8988T (cell line): ENCODE data around the gene C1GALT1.
"Not testable (repeated sequence)": the region's sequence is repeated elsewhere in the genome, so short reads cannot be mapped to it uniquely, and the experiment has no call there.

ENCODE experiments used
- DNase-seq: peaks from one replicate; pipeline ENCODE4 v3.0.0; 2011

C1GALT1 gene

GRCh38 chr7:7242899-7243298 lies 60.6 kb downstream of the C1GALT1 start:
- no peak for DNase-seq

- DNase-seq = not testable (repeated sequence)
Observed at GRCh38 chr7:7245233-7245632, 62.9 kb downstream of the C1GALT1 start.

GRCh38 chr7:7246223-7246622 lies 63.9 kb downstream of the C1GALT1 start:
- DNase-seq = no peak

- no peak for DNase-seq
Observed at GRCh38 chr7:7247658-7248057, 65.3 kb downstream of the C1GALT1 start.

DNA sequence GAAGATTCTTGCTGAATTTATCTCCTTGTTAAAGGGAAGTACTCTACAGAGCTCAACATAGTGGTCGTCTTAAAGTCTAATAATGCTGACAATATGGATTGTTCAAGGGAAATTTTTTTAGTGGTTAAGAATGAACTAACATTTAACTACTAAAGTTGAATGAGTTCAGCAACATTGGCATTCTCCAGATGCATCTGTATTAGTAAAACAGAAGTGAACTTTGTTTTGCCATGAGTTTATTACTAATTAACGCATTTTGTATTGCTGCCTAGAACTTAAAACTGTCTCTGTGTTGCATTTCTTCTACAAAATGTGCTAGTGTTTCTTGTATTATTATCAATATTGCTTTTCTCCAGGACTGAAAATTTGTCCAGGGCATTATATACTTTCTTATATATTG lies 67.5 kb downstream of the C1GALT1 start:
- no peak for DNase-seq

GRCh38 chr7:7251742-7252141 lies 69.4 kb downstream of the C1GALT1 start:
- DNase-seq = no peak

DNA sequence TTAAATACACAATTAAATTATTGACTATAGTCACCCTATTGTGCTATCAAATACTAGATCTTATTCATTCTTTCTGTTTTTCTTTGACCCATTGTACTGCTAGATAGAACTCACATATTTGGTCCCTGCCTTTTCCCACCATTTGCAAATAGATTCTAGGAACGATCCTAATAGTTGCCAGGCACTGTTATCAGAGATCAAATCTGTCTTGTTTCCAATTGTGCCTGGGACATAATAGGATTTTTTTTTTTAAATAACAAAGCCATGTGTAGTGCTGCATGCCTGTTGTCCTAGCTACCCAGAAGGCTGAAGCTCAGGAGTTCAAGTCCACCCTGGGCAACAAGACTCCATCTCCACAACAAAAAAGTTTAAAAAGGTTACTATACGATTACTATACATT lies 72.0 kb downstream of the C1GALT1 start:
- DNase-seq = no peak

GRCh38 chr7:7254908-7255307 lies 72.6 kb downstream of the C1GALT1 start:
- no peak for DNase-seq

- no peak for DNase-seq
Observed at GRCh38 chr7:7256731-7257274, 74.5 kb downstream of the C1GALT1 start.

GRCh38 chr7:7257899-7258692 lies 75.8 kb downstream of the C1GALT1 start:
- DNase-seq = no peak

GRCh38 chr7:7261863-7262262 lies 79.5 kb downstream of the C1GALT1 start:
- no peak for DNase-seq

GRCh38 chr7:7263297-7264230 lies 81.2 kb downstream of the C1GALT1 start:
- no peak for DNase-seq

GRCh38 chr7:7264306-7265040 lies 82.1 kb downstream of the C1GALT1 start:
- DNase-seq = no peak

- no peak for DNase-seq
Observed at GRCh38 chr7:7265081-7266075, 83.0 kb downstream of the C1GALT1 start.

DNA sequence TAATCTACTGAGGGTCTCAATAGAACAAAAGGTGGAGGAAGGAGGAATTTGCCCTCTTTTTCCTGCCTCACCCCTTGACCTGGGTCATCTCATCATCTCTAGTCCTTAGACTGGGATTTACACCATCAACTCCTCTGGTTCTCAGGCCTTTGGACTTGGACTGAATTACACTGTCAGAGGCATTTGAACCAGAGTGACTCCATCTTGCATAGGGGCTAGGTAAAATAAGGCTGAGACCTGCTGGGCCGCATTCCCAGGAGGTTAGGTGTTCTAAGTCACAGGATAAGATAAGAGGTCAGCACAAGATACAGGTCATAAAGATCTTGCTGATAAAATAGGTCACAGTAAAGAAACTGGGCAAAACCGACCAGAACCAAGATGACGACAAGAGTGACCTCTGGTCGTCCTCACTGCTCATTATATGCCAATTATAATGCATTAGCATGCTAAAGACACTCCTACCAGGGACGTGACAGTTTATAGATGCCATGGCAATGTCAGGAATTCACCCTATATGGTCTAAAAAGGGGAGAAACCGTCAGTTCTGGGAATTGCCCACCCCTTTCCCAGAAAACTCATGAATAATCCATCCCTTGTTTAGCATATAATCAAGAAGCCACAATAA lies 84.0 kb downstream of the C1GALT1 start:
- no peak for DNase-seq

DNA sequence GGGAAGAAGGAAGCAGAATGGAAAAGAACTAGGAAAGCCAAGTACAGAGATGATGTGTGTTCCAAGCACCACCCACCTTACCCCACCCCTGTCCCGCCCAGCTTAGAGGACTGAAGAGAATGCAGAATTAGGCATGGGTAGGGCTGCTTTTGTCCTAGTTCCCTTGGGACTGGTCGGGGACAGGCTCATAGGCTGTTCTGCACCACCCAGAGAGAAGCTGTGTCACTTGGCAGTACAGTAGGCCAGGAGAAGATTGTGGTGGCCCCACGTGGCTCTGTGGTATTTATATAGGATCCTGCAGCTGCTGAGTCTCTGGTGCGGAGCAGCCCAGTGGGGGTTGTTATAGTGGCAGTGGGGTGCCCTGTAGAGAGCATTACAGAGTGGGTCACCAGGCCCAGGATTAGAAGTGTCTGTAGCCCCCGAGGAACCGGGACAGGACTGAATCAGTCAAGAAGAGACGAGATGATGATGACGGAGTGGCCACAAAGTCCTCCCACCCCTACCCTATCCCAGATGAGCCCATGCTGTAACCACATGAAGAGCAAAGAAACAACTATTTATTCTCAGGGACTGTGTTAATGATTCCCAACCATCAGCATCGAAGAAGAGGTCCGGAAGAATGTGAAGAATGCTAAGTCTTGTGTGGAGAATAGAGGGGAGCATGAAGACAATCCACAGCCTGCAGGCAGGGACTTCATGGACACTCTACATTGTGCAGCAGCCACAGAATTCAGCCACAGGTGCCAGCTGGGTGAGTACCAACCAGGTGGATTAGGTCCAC lies 88.9 kb downstream of the C1GALT1 start:
- DNase-seq = no peak

DNA sequence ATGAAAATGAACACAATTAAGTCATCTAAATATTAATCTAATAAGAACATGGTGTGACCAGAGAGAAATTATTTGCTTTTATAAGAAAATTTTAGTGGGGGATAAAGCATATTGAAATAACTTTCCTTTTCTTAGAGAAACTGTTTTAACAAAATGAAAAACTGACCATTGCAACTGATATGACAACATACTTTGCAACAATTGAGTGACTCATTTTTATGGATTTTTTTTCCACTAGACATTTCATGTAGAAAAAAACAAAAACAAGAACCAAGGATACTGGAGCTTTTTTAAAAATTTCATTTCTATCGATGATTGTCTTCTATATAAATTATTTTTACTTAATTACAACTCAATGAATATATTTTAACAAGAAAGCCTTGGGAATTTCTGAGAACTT lies 90.0 kb downstream of the C1GALT1 start:
- no peak for DNase-seq

- no peak for DNase-seq
Observed at GRCh38 chr7:7274782-7275181, 92.4 kb downstream of the C1GALT1 start.

DNA sequence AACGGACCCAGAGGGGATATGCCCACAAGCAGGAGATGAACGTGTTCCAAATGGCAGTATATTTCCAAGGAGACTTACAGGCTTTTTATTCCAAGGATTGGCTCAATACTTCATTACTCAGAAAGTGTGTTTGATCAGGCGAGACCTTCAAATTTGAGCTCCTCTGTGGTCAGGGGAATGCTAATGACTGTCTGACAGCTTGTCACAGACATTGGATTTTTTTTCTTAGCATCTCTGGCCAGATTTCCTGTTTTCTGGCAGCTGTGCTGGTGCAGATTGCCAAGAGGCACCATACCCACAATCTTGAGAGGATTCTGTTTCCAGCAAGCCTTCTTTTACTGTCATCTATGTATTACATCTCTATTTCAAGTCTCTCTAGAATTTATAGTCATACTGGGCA lies 93.8 kb downstream of the C1GALT1 start:
- DNase-seq = no peak

DNA sequence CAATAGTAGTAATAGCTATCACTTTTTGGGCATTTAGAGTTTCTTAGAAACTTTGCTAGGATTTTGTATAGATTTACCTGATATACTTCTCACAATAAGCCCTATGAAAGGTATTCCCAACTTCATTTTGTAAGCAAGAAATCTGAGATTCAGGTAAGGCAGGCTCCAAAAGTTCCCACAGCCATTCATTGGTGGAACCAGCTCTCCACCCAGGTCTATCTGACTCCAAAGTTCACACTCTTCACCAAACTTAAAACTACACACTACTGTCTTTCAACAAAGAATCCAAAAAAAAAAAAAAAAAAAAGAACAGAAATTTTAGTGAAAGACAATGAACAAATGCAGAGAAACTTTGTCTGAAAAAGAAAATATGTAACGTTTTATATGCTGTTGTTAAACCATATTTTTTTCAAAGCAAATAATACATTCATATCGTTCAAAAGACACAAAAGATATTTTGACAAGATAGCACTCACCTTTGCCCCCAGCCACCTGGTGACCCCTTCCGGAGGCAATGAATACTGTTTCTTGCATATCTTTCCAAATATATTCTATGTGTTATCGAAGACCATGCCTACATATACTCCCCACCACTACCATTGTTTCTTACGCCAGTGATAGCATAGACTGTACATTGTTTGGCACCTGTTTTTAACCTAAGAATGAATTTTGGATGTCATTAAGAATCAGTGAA lies 108.2 kb downstream of the C1GALT1 start:
- no peak for DNase-seq
